H1 (cell line): ENCODE measurements around the gene C6orf120. TPM values are rescaled to one million over a fixed set of nuclear protein-coding genes. Genes with fewer than 3 reads are reported as not detected.
A peak's percentile ranks its signal among the peaks of the same experiment; 100 is the strongest.

Source experiments
- CTCF ChIA-PET: fragments of 300-600 bp; sonication (Branson Sonifier 250); formaldehyde crosslinking; loops from one replicate; lab custom pipeline; 2021; ENCODE audit not compliant: partially characterized antibody; lab: Charles Lee
- POLR2A ChIA-PET: fragments of 300-600 bp; sonication (Branson Sonifier 250); formaldehyde crosslinking; loops from one replicate; lab custom pipeline; 2021; ENCODE audit warnings: inconsistent platforms; ENCODE audit not compliant: partially characterized antibody; lab: Charles Lee
- DNase-seq, 2 experiments: peaks; one replicate each; pipeline versions ENCODE4 v3.0.0 to v3.0.0-alpha.2; 2010 to 2022; ENCODE audit warnings: low spot score in 2 of 2, low read depth in 1 of 2, mixed read lengths in 1 of 2
- FAIRE-seq: peaks from 2 replicates; lab custom pipeline; 2011; peaks lifted over from hg19 to GRCh38; lab: Jason Lieb, UNC
- H2AFZ ChIP-seq: 2 replicates; pipeline ENCODE4 v1.8.1; 2012; ENCODE audit warnings: low read length, inconsistent platforms
- H2AK5ac ChIP-seq: 2 replicates; pipeline ENCODE4 v1.6.1; 2013; ENCODE audit warnings: low read depth, low read length
- H2BK120ac ChIP-seq: replicated peaks from 2 replicates; pipeline ENCODE3; 2013; ENCODE audit warnings: low read depth, low read length, inconsistent platforms
- H2BK12ac ChIP-seq: 2 replicates; pipeline ENCODE4 v1.6.1; 2013; ENCODE audit warnings: low read depth, low read length
- H2BK15ac ChIP-seq: 2 replicates; pipeline ENCODE4 v1.6.1; 2013; ENCODE audit warnings: low read length
- H2BK20ac ChIP-seq: 2 replicates; pipeline ENCODE4 v1.6.1; 2013; ENCODE audit warnings: low read length
- H2BK5ac ChIP-seq: 2 replicates; pipeline ENCODE4 v1.6.1; 2013; ENCODE audit warnings: low read depth, low read length
- H3K14ac ChIP-seq: 2 replicates; pipeline ENCODE4 v1.6.1; 2013; ENCODE audit warnings: inconsistent platforms; ENCODE audit not compliant: insufficient read length
- H3K18ac ChIP-seq: 2 replicates; pipeline ENCODE4 v1.6.1; 2013; ENCODE audit warnings: low read length; ENCODE audit errors: extremely low read depth
- H3K23ac ChIP-seq: 2 replicates; pipeline ENCODE4 v1.6.1; 2013; ENCODE audit warnings: inconsistent platforms; ENCODE audit not compliant: insufficient read length
- H3K23me2 ChIP-seq: 2 replicates; pipeline ENCODE4 v1.6.1; 2013; ENCODE audit warnings: low read depth, low read length
- H3K27ac ChIP-seq: 2 replicates; pipeline ENCODE4 v1.6.1; 2011; ENCODE audit warnings: low read depth, low read length, inconsistent platforms
- H3K27me3 ChIP-seq, 4 experiments: replicated peaks in 1 of 4; 1 replicate in 1 of 4; 2 replicates in 3 of 4; pipeline versions ENCODE4 v1.6.1 to v1.8.1; 2011 to 2013; ENCODE audit warnings: low read length in 3 of 4, mild to moderate bottlenecking in 3 of 4, inconsistent platforms in 2 of 4, mixed read lengths in 2 of 4, moderate library complexity in 1 of 4; ENCODE audit not compliant: control insufficient read depth in 3 of 4, insufficient read depth in 3 of 4; ENCODE audit errors: extremely low read depth in 1 of 4
- H3K36me3 ChIP-seq, 4 experiments: 2 replicates each; pipeline versions ENCODE4 v1.6.1 to v1.8.1; 2011 to 2013; ENCODE audit warnings: mild to moderate bottlenecking in 4 of 4, low read length in 3 of 4, moderate library complexity in 2 of 4, control low read depth in 1 of 4, inconsistent platforms in 1 of 4; ENCODE audit not compliant: insufficient read depth in 4 of 4, control insufficient read depth in 2 of 4
- H3K4ac ChIP-seq: replicated peaks from 2 replicates; pipeline ENCODE3; 2013; ENCODE audit warnings: low read length, low read depth, mixed read lengths, inconsistent platforms; ENCODE audit not compliant: insufficient read length
- H3K4me1 ChIP-seq, 4 experiments: replicated peaks in 1 of 4; 1 replicate in 1 of 4; 2 replicates in 3 of 4; pipeline versions ENCODE4 v1.6.1 to v1.8.1; 2011 to 2013; ENCODE audit warnings: low read length in 3 of 4, inconsistent platforms in 2 of 4, mixed read lengths in 1 of 4; ENCODE audit not compliant: insufficient read depth in 4 of 4, control insufficient read depth in 3 of 4
- H3K4me2 ChIP-seq, 2 experiments: 2 replicates each; pipeline versions ENCODE4 v1.6.1 to v1.8.1; 2011 to 2013; ENCODE audit warnings: low read depth in 2 of 2, low read length in 2 of 2, control low read depth in 1 of 2, inconsistent platforms in 1 of 2, mild to moderate bottlenecking in 1 of 2; ENCODE audit not compliant: insufficient read depth in 1 of 2
- H3K4me3 ChIP-seq, 4 experiments: fragments of 200-600, 300-600 bp in 1 of 4; sonication (generic), shearing (Covaris generic), sonication (Bioruptor Twin) in 1 of 4; 2 replicates each; pipeline versions ENCODE4 v1.5.1 to v1.8.1; 2011 to 2016; ENCODE audit warnings: low read length in 4 of 4, low read depth in 3 of 4, control low read depth in 2 of 4, inconsistent platforms in 2 of 4, mild to moderate bottlenecking in 2 of 4, mixed read lengths in 1 of 4, moderate library complexity in 1 of 4; ENCODE audit not compliant: insufficient read depth in 2 of 4; ENCODE audit errors: extremely low read depth in 1 of 4
- H3K56ac ChIP-seq: replicated peaks from 2 replicates; pipeline ENCODE3; 2013; ENCODE audit warnings: low read depth, mild to moderate bottlenecking, mixed read lengths, low read length, inconsistent platforms; ENCODE audit not compliant: insufficient read length
- H3K79me1 ChIP-seq: 2 replicates; pipeline ENCODE4 v1.6.1; 2013; ENCODE audit warnings: low read depth, low read length, control low read depth
- H3K79me2 ChIP-seq, 2 experiments: 2 replicates each; pipeline versions ENCODE4 v1.6.1 to v1.8.1; 2012 to 2013; ENCODE audit warnings: low read length in 2 of 2, mild to moderate bottlenecking in 2 of 2, inconsistent platforms in 1 of 2; ENCODE audit not compliant: insufficient read depth in 2 of 2, control insufficient read depth in 1 of 2
- H3K9ac ChIP-seq, 4 experiments: replicated peaks in 1 of 4; 1 replicate in 1 of 4; 2 replicates in 3 of 4; pipeline versions ENCODE4 v1.6.1 to v1.8.1; 2011 to 2013; ENCODE audit warnings: low read depth in 3 of 4, low read length in 3 of 4, control low read depth in 2 of 4, mild to moderate bottlenecking in 2 of 4, moderate library complexity in 2 of 4, inconsistent platforms in 1 of 4; ENCODE audit errors: extremely low read depth in 1 of 4
- H3K9me3 ChIP-seq, 2 experiments: 2 replicates each; pipeline versions ENCODE4 v1.6.1 to v1.8.1; 2012 to 2013; ENCODE audit warnings: mild to moderate bottlenecking in 2 of 2, moderate library complexity in 2 of 2, control low read depth in 1 of 2, inconsistent platforms in 1 of 2, low read depth in 1 of 2, low read length in 1 of 2, mixed read lengths in 1 of 2; ENCODE audit not compliant: insufficient read depth in 2 of 2
- H4K20me1 ChIP-seq, 2 experiments: replicated peaks in 1 of 2; 2 replicates each; pipeline versions ENCODE3 to v1.8.1; 2011 to 2013; ENCODE audit warnings: inconsistent platforms in 2 of 2, low read length in 2 of 2, mild to moderate bottlenecking in 1 of 2; ENCODE audit not compliant: insufficient read depth in 2 of 2, control insufficient read depth in 1 of 2
- H4K5ac ChIP-seq: 2 replicates; pipeline ENCODE4 v1.6.1; 2013; ENCODE audit warnings: low read length, low read depth, mixed read lengths, inconsistent platforms; ENCODE audit not compliant: insufficient read length
- H4K8ac ChIP-seq: 2 replicates; pipeline ENCODE4 v1.8.0; 2013; ENCODE audit warnings: mild to moderate bottlenecking, moderate library complexity, low read length, inconsistent platforms; ENCODE audit not compliant: insufficient read depth; ENCODE audit errors: extremely low read depth
- H4K91ac ChIP-seq: replicated peaks from 2 replicates; pipeline ENCODE3; 2013; ENCODE audit warnings: low read length, mixed read lengths, inconsistent platforms; ENCODE audit not compliant: insufficient read length
- ASH2L ChIP-seq: fragments of 200-600, 300-600 bp; sonication (generic); IDR thresholded peaks from one replicate; pipeline ENCODE4 v1.7.1; 2017; ENCODE audit warnings: low read length
- BCL11A ChIP-seq, 2 experiments: IDR thresholded peaks; one replicate each; pipeline ENCODE4 v1.6.1; 2011; ENCODE audit warnings: low read depth in 2 of 2, low read length in 2 of 2, mild to moderate bottlenecking in 2 of 2
- HDAC2 ChIP-seq, 2 experiments: fragments of 300-600 bp in 1 of 2; sonication (generic) in 1 of 2; IDR thresholded peaks; 2 replicates each; pipeline ENCODE4 v1.6.1; 2011 to 2012; ENCODE audit warnings: low read depth in 2 of 2, low read length in 2 of 2, mild to moderate bottlenecking in 2 of 2, moderate library complexity in 2 of 2, borderline replicate concordance in 1 of 2, inconsistent platforms in 1 of 2
- TAF7 ChIP-seq: optimal IDR thresholded peaks from 2 replicates; pipeline ENCODE3; 2011; ENCODE audit warnings: low read depth, mild to moderate bottlenecking, inconsistent platforms, low read length, moderate library complexity, borderline replicate concordance
- WGBS, 2 experiments: shearing (Covaris generic) in 1 of 2; methylation state at CpG; one replicate each; pipeline versions ENCODE4 v1.1.6 to v1.1.7; 2013 to 2015; ENCODE audit warnings: low lambda C conversion rate in 2 of 2, mixed read lengths in 2 of 2, inconsistent platforms in 1 of 2, low coverage in 1 of 2, missing lambda C conversion rate in 1 of 2; ENCODE audit not compliant: insufficient replicate concordance in 2 of 2, insufficient coverage in 1 of 2, insufficient read length in 1 of 2; ENCODE audit errors: extremely low coverage in 1 of 2, missing lambda C conversion rate in 1 of 2; 5-methylcytosine and 5-hydroxymethylcytosine counted together
- polyA plus RNA-seq, 7 experiments: library from polyadenylated mRNA; depleted of rRNA in 3 of 7; stranded (reverse) in 5 of 7; unstranded in 2 of 7; fragments of >200 nt in 5 of 7; fragments of 200-250 nt in 2 of 7; gene quantifications; 1 replicate in 5 of 7; 2 replicates in 1 of 7; 4 replicates in 1 of 7; pipeline versions ENCODE4 v1.2.1 to v1.2.3, GENCODE V29; 2011 to 2013; ENCODE audit warnings: missing spikeins in 2 of 7, mixed read lengths in 2 of 7
- total RNA-seq: library from RNA; stranded (reverse); fragmentation: NEBNext Ultra II Directional; extraction: Animal tissue kit (Norgen Biotek cat#: 25700); gene quantifications from 2 replicates; pipeline ENCODE4 v1.2.1, GENCODE V29; 2021

The C6orf120 gene
- total and polyA plus RNA-seq, 2 of the 8 experiments (the other 6 are each of a cell fraction or from before 2014, with no cell fraction given), result 16.2 to 30.6 TPM

DNA sequence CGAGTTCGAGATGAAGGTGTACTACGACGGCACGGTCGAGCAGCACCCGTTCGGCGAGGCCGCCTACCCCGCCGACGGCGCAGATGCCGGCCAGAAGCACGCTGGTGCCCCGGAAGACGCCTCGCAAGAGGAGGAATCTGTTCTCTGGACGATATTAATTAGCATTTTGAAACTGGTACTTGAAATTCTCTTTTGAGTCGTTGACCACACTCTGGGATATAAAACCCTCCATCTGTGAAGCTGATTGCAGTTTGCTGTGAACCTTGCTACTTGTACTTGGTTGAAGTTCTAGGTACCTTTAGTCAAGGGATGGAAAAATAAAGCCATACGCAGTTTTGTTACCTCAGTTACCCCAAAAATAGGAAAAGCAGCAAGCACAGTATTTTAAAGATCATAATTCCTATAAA, 917 bp downstream of the C6orf120 start:
- H3K4me2 ChIP-seq, result peak overlapping the region; percentile 91 to 96
- no peak overlapping the region for H3K14ac ChIP-seq
- no peak overlapping the region for H3K56ac ChIP-seq
- H2AK5ac ChIP-seq, result no peak overlapping the region
- no peaks in the 10 kb centered on the region for H3K9me3 ChIP-seq
- no peaks in the 10 kb centered on the region for H3K27me3 ChIP-seq
- peak overlapping the region; percentile 87 for H3K4ac ChIP-seq
- no peak overlapping the region for H2BK12ac ChIP-seq
- peak overlapping the region; percentile 98; the same call in 1 of the 2 replicates for H4K8ac ChIP-seq
- H3K9ac ChIP-seq, result peak overlapping the region; percentile 52 to 97 (median 92)
- DNase-seq (no peak), FAIRE-seq (no peak)
- peak overlapping the region; percentile 79 to 96 (median 94) for H3K4me3 ChIP-seq
- H4K5ac ChIP-seq, result peak overlapping the region; percentile 89
- no peak overlapping the region for H2AFZ ChIP-seq
- H4K91ac ChIP-seq, result peak overlapping the region; percentile 97
- H3K79me2 ChIP-seq, result peaks cover 0 to 65% of the 10 kb centered on the region in 2 experiments; a peak in 3 of 4 replicates
- peaks cover 15% of the 10 kb centered on the region for H3K79me1 ChIP-seq
- H2BK15ac ChIP-seq, result no peak overlapping the region
- H4K20me1 ChIP-seq, result peaks cover 5 to 16% of the 10 kb centered on the region in 2 experiments
- 6% methylated on average over 22 of the region's 22 CpGs; no CpG with 5 or more reads in 1 of the 2 experiments for WGBS, 2 experiments
- peaks cover 5% of the 10 kb centered on the region; the same call in 1 of the 2 replicates for H3K23me2 ChIP-seq
- TF ChIP-seq TAF7 (no peak), ASH2L (peak; percentile 10), BCL11A (IDR thresholded peaks at IDR 0.05; ENCODE audit: low read depth in 2 of 2, low read length in 2 of 2) (no peak), HDAC2 (IDR thresholded peaks at IDR 0.05; ENCODE audit: borderline replicate concordance in 1 of 2, low read depth in 2 of 2, low read length in 2 of 2) (no peak)
- peak overlapping the region; percentile 88 for H3K27ac ChIP-seq
- ChIA-PET CTCF (interaction anchor here (0.6 to 1.2 kb wide), 3 partner anchors 15 to 82 kb away, joined by 3 read pairs; no protein-coding TSS in a partner anchor), POLR2A (interaction anchor here (0.9 to 6.3 kb wide), 13 partner anchors 7 to 851 kb away, joined by 3 to 58 read pairs (median 5); partner anchors contain the start of genes DYNLT2, ERMARD, PHF10 and TBP)
- H3K4me1 ChIP-seq, result peaks cover 0 to 16% (median 5%) of the 10 kb centered on the region in 4 experiments; a peak in 2 of 7 replicates
- peaks cover 0 to 18% (median under 1%) of the 10 kb centered on the region in 4 experiments; a peak in 3 of 8 replicates for H3K36me3 ChIP-seq
- H2BK20ac ChIP-seq, result no peak overlapping the region
- H3K23ac ChIP-seq, result no peak overlapping the region
- H3K18ac ChIP-seq, result no peak overlapping the region
- H2BK5ac ChIP-seq, result peak overlapping the region; percentile 95
- no peak overlapping the region for H2BK120ac ChIP-seq
